ENCODE data around the gene DPF3.

- TF ChIP-seq MAX (CRISPR knock-in tag; IDR thresholded peaks at IDR 0.05) (no peak), NFYB (CRISPR knock-in tag; conservative IDR thresholded peaks at IDR 0.05; ENCODE audit: low read depth) (no peak), ZNF121 (CRISPR knock-in tag; IDR thresholded peaks at IDR 0.05) (no peak), IRF2 (CRISPR knock-in tag; IDR thresholded peaks at IDR 0.05; ENCODE audit: borderline replicate concordance, low read depth) (no peak), PRDM15 (CRISPR knock-in tag; IDR thresholded peaks at IDR 0.05) (no peak), MLX (CRISPR knock-in tag; IDR thresholded peaks at IDR 0.05) (no peak), CTCF (IDR thresholded peaks at IDR 0.05) (no peak), ATF6 (CRISPR knock-in tag; IDR thresholded peaks at IDR 0.05) (no peak), GABPB1 (CRISPR knock-in tag; IDR thresholded peaks at IDR 0.05) (no peak), E2F4 (CRISPR knock-in tag; IDR thresholded peaks at IDR 0.05; ENCODE audit: borderline replicate concordance, low read depth) (no peak), ZSCAN18 (CRISPR knock-in tag; IDR thresholded peaks at IDR 0.05) (no peak), E2F1 (CRISPR knock-in tag; IDR thresholded peaks at IDR 0.05) (no peak)
Observed at GRCh38 chr14:72888636-72889201, 5.2 kb downstream of the DPF3 start.
